H1 (cell line): ENCODE measurements around the gene RPS6KA2. TPM values are rescaled to one million over a fixed set of nuclear protein-coding genes. Genes with fewer than 3 reads are reported as not detected.

Experiments used
- CTCF ChIA-PET: fragments of 300-600 bp; sonication (Branson Sonifier 250); formaldehyde crosslinking; loops from one replicate; lab custom pipeline; 2021; ENCODE audit not compliant: partially characterized antibody; lab: Charles Lee
- POLR2A ChIA-PET: fragments of 300-600 bp; sonication (Branson Sonifier 250); formaldehyde crosslinking; loops from one replicate; lab custom pipeline; 2021; ENCODE audit warnings: inconsistent platforms; ENCODE audit not compliant: partially characterized antibody; lab: Charles Lee
- DNase-seq, 2 experiments: peaks; one replicate each; pipeline versions ENCODE4 v3.0.0 to v3.0.0-alpha.2; 2010 to 2022; ENCODE audit warnings: low spot score in 2 of 2, low read depth in 1 of 2, mixed read lengths in 1 of 2
- FAIRE-seq: peaks from 2 replicates; lab custom pipeline; 2011; peaks lifted over from hg19 to GRCh38; lab: Jason Lieb, UNC
- H2AFZ ChIP-seq: 2 replicates; pipeline ENCODE4 v1.8.1; 2012; ENCODE audit warnings: low read length, inconsistent platforms
- H2AK5ac ChIP-seq: 2 replicates; pipeline ENCODE4 v1.6.1; 2013; ENCODE audit warnings: low read depth, low read length
- H2BK120ac ChIP-seq: replicated peaks from 2 replicates; pipeline ENCODE3; 2013; ENCODE audit warnings: low read depth, low read length, inconsistent platforms
- H2BK12ac ChIP-seq: 2 replicates; pipeline ENCODE4 v1.6.1; 2013; ENCODE audit warnings: low read depth, low read length
- H2BK15ac ChIP-seq: 2 replicates; pipeline ENCODE4 v1.6.1; 2013; ENCODE audit warnings: low read length
- H2BK20ac ChIP-seq: 2 replicates; pipeline ENCODE4 v1.6.1; 2013; ENCODE audit warnings: low read length
- H2BK5ac ChIP-seq: 2 replicates; pipeline ENCODE4 v1.6.1; 2013; ENCODE audit warnings: low read depth, low read length
- H3K14ac ChIP-seq: 2 replicates; pipeline ENCODE4 v1.6.1; 2013; ENCODE audit warnings: inconsistent platforms; ENCODE audit not compliant: insufficient read length
- H3K18ac ChIP-seq: 2 replicates; pipeline ENCODE4 v1.6.1; 2013; ENCODE audit warnings: low read length; ENCODE audit errors: extremely low read depth
- H3K23ac ChIP-seq: 2 replicates; pipeline ENCODE4 v1.6.1; 2013; ENCODE audit warnings: inconsistent platforms; ENCODE audit not compliant: insufficient read length
- H3K23me2 ChIP-seq: 2 replicates; pipeline ENCODE4 v1.6.1; 2013; ENCODE audit warnings: low read depth, low read length
- H3K27ac ChIP-seq: 2 replicates; pipeline ENCODE4 v1.6.1; 2011; ENCODE audit warnings: low read depth, low read length, inconsistent platforms
- H3K27me3 ChIP-seq, 4 experiments: replicated peaks in 1 of 4; 1 replicate in 1 of 4; 2 replicates in 3 of 4; pipeline versions ENCODE4 v1.6.1 to v1.8.1; 2011 to 2013; ENCODE audit warnings: low read length in 3 of 4, mild to moderate bottlenecking in 3 of 4, inconsistent platforms in 2 of 4, mixed read lengths in 2 of 4, moderate library complexity in 1 of 4; ENCODE audit not compliant: control insufficient read depth in 3 of 4, insufficient read depth in 3 of 4; ENCODE audit errors: extremely low read depth in 1 of 4
- H3K36me3 ChIP-seq, 4 experiments: 2 replicates each; pipeline versions ENCODE4 v1.6.1 to v1.8.1; 2011 to 2013; ENCODE audit warnings: mild to moderate bottlenecking in 4 of 4, low read length in 3 of 4, moderate library complexity in 2 of 4, control low read depth in 1 of 4, inconsistent platforms in 1 of 4; ENCODE audit not compliant: insufficient read depth in 4 of 4, control insufficient read depth in 2 of 4
- H3K4ac ChIP-seq: replicated peaks from 2 replicates; pipeline ENCODE3; 2013; ENCODE audit warnings: low read length, low read depth, mixed read lengths, inconsistent platforms; ENCODE audit not compliant: insufficient read length
- H3K4me1 ChIP-seq, 4 experiments: replicated peaks in 1 of 4; 1 replicate in 1 of 4; 2 replicates in 3 of 4; pipeline versions ENCODE4 v1.6.1 to v1.8.1; 2011 to 2013; ENCODE audit warnings: low read length in 3 of 4, inconsistent platforms in 2 of 4, mixed read lengths in 1 of 4; ENCODE audit not compliant: insufficient read depth in 4 of 4, control insufficient read depth in 3 of 4
- H3K4me2 ChIP-seq, 2 experiments: 2 replicates each; pipeline versions ENCODE4 v1.6.1 to v1.8.1; 2011 to 2013; ENCODE audit warnings: low read depth in 2 of 2, low read length in 2 of 2, control low read depth in 1 of 2, inconsistent platforms in 1 of 2, mild to moderate bottlenecking in 1 of 2; ENCODE audit not compliant: insufficient read depth in 1 of 2
- H3K4me3 ChIP-seq, 4 experiments: fragments of 200-600, 300-600 bp in 1 of 4; sonication (generic), shearing (Covaris generic), sonication (Bioruptor Twin) in 1 of 4; 2 replicates each; pipeline versions ENCODE4 v1.5.1 to v1.8.1; 2011 to 2016; ENCODE audit warnings: low read length in 4 of 4, low read depth in 3 of 4, control low read depth in 2 of 4, inconsistent platforms in 2 of 4, mild to moderate bottlenecking in 2 of 4, mixed read lengths in 1 of 4, moderate library complexity in 1 of 4; ENCODE audit not compliant: insufficient read depth in 2 of 4; ENCODE audit errors: extremely low read depth in 1 of 4
- H3K56ac ChIP-seq: replicated peaks from 2 replicates; pipeline ENCODE3; 2013; ENCODE audit warnings: low read depth, mild to moderate bottlenecking, mixed read lengths, low read length, inconsistent platforms; ENCODE audit not compliant: insufficient read length
- H3K79me1 ChIP-seq: 2 replicates; pipeline ENCODE4 v1.6.1; 2013; ENCODE audit warnings: low read depth, low read length, control low read depth
- H3K79me2 ChIP-seq, 2 experiments: 2 replicates each; pipeline versions ENCODE4 v1.6.1 to v1.8.1; 2012 to 2013; ENCODE audit warnings: low read length in 2 of 2, mild to moderate bottlenecking in 2 of 2, inconsistent platforms in 1 of 2; ENCODE audit not compliant: insufficient read depth in 2 of 2, control insufficient read depth in 1 of 2
- H3K9ac ChIP-seq, 4 experiments: replicated peaks in 1 of 4; 1 replicate in 1 of 4; 2 replicates in 3 of 4; pipeline versions ENCODE4 v1.6.1 to v1.8.1; 2011 to 2013; ENCODE audit warnings: low read depth in 3 of 4, low read length in 3 of 4, control low read depth in 2 of 4, mild to moderate bottlenecking in 2 of 4, moderate library complexity in 2 of 4, inconsistent platforms in 1 of 4; ENCODE audit errors: extremely low read depth in 1 of 4
- H3K9me3 ChIP-seq, 2 experiments: 2 replicates each; pipeline versions ENCODE4 v1.6.1 to v1.8.1; 2012 to 2013; ENCODE audit warnings: mild to moderate bottlenecking in 2 of 2, moderate library complexity in 2 of 2, control low read depth in 1 of 2, inconsistent platforms in 1 of 2, low read depth in 1 of 2, low read length in 1 of 2, mixed read lengths in 1 of 2; ENCODE audit not compliant: insufficient read depth in 2 of 2
- H4K20me1 ChIP-seq, 2 experiments: replicated peaks in 1 of 2; 2 replicates each; pipeline versions ENCODE3 to v1.8.1; 2011 to 2013; ENCODE audit warnings: inconsistent platforms in 2 of 2, low read length in 2 of 2, mild to moderate bottlenecking in 1 of 2; ENCODE audit not compliant: insufficient read depth in 2 of 2, control insufficient read depth in 1 of 2
- H4K5ac ChIP-seq: 2 replicates; pipeline ENCODE4 v1.6.1; 2013; ENCODE audit warnings: low read length, low read depth, mixed read lengths, inconsistent platforms; ENCODE audit not compliant: insufficient read length
- H4K8ac ChIP-seq: 2 replicates; pipeline ENCODE4 v1.8.0; 2013; ENCODE audit warnings: mild to moderate bottlenecking, moderate library complexity, low read length, inconsistent platforms; ENCODE audit not compliant: insufficient read depth; ENCODE audit errors: extremely low read depth
- H4K91ac ChIP-seq: replicated peaks from 2 replicates; pipeline ENCODE3; 2013; ENCODE audit warnings: low read length, mixed read lengths, inconsistent platforms; ENCODE audit not compliant: insufficient read length
- BACH1 ChIP-seq: IDR thresholded peaks from 2 replicates; pipeline ENCODE4 v1.6.1; 2012; ENCODE audit warnings: low read length, improper control_type of control experiment
- CHD2 ChIP-seq: IDR thresholded peaks from 2 replicates; pipeline ENCODE4 v1.6.1; 2012; ENCODE audit warnings: low read length, improper control_type of control experiment
- EZH2 ChIP-seq: fragments of 200-600 bp; sonication (generic); IDR thresholded peaks from 2 replicates; pipeline ENCODE4 v1.7.1; 2012; ENCODE audit warnings: low read depth, mild to moderate bottlenecking, moderate library complexity, low read length, inconsistent platforms; ENCODE audit not compliant: severe bottlenecking
- GABPA ChIP-seq: IDR thresholded peaks from 2 replicates; pipeline ENCODE4 v1.6.1; 2011; ENCODE audit warnings: mild to moderate bottlenecking, low read length, moderate library complexity, borderline replicate concordance; ENCODE audit not compliant: insufficient read depth
- GTF2F1 ChIP-seq: IDR thresholded peaks from 2 replicates; pipeline ENCODE4 v1.6.1; 2012; ENCODE audit warnings: low read depth, low read length, improper control_type of control experiment, borderline replicate concordance
- POLR2A ChIP-seq, 2 experiments: IDR thresholded peaks; 1 replicate in 1 of 2; 2 replicates in 1 of 2; pipeline ENCODE4 v1.6.1; 2011; ENCODE audit warnings: low read depth in 2 of 2, low read length in 2 of 2, mild to moderate bottlenecking in 2 of 2; ENCODE audit errors: control extremely low read depth in 1 of 2
- TAF1 ChIP-seq: IDR thresholded peaks from 2 replicates; pipeline ENCODE4 v1.6.1; 2011; ENCODE audit warnings: mild to moderate bottlenecking, low read depth, low read length
- WGBS, 2 experiments: shearing (Covaris generic) in 1 of 2; methylation state at CpG; one replicate each; pipeline versions ENCODE4 v1.1.6 to v1.1.7; 2013 to 2015; ENCODE audit warnings: low lambda C conversion rate in 2 of 2, mixed read lengths in 2 of 2, inconsistent platforms in 1 of 2, low coverage in 1 of 2, missing lambda C conversion rate in 1 of 2; ENCODE audit not compliant: insufficient replicate concordance in 2 of 2, insufficient coverage in 1 of 2, insufficient read length in 1 of 2; ENCODE audit errors: extremely low coverage in 1 of 2, missing lambda C conversion rate in 1 of 2; 5-methylcytosine and 5-hydroxymethylcytosine counted together
- polyA plus RNA-seq, 7 experiments: library from polyadenylated mRNA; depleted of rRNA in 3 of 7; stranded (reverse) in 5 of 7; unstranded in 2 of 7; fragments of >200 nt in 5 of 7; fragments of 200-250 nt in 2 of 7; gene quantifications; 1 replicate in 5 of 7; 2 replicates in 1 of 7; 4 replicates in 1 of 7; pipeline versions ENCODE4 v1.2.1 to v1.2.3, GENCODE V29; 2011 to 2013; ENCODE audit warnings: missing spikeins in 2 of 7, mixed read lengths in 2 of 7
- total RNA-seq: library from RNA; stranded (reverse); fragmentation: NEBNext Ultra II Directional; extraction: Animal tissue kit (Norgen Biotek cat#: 25700); gene quantifications from 2 replicates; pipeline ENCODE4 v1.2.1, GENCODE V29; 2021

Gene RPS6KA2
- total and polyA plus RNA-seq, 2 of the 8 experiments (the other 6 are each of a cell fraction or from before 2014, with no cell fraction given) = 8.8 to 25.7 TPM

GRCh38 chr6:166540631-166541331 is 86.3 kb downstream of the RPS6KA2 start:
- Histone ChIP-seq H4K20me1 (peaks cover 0 to 2% of the 10 kb centered on the region in 2 experiments), H3K14ac (no peak overlapping the region), H3K9ac (no peak overlapping the region), H3K27me3 (no peaks in the 10 kb centered on the region), H3K4ac (no peak overlapping the region), H2BK5ac (peak overlapping the region; percentile 31; the same call in 1 of the 2 replicates), H3K23me2 (no peaks in the 10 kb centered on the region), H3K23ac (no peak overlapping the region), H2BK12ac (peak overlapping the region; percentile 82), H3K27ac (no peak overlapping the region), H3K18ac (no peak overlapping the region), H2BK15ac (no peak overlapping the region), H2BK20ac (no peak overlapping the region), H4K8ac (no peak overlapping the region), H3K79me2 (no peaks in the 10 kb centered on the region; a peak in 1 of 4 replicates), H4K91ac (no peak overlapping the region), H3K4me3 (no peak overlapping the region), H3K36me3 (peaks cover 0 to 6% (median 0%) of the 10 kb centered on the region in 4 experiments; a peak in 2 of 8 replicates), H3K9me3 (no peaks in the 10 kb centered on the region), H3K4me2 (no peak overlapping the region), H3K79me1 (peaks cover 3% of the 10 kb centered on the region), H3K56ac (no peak overlapping the region), H2AFZ (no peak overlapping the region), H2BK120ac (no peak overlapping the region), H4K5ac (no peak overlapping the region), H2AK5ac (0 out of 2 replicates have a peak overlapping the region, but pooled peaks have one; percentile 33), H3K4me1 (peaks cover 7 to 16% (median 9%) of the 10 kb centered on the region in 4 experiments; a peak in 5 of 7 replicates)
- ChIA-PET POLR2A (interaction anchor here (1.1 to 1.7 kb wide), 3 partner anchors 15 to 85 kb away, joined by 3 to 5 read pairs (median 3); no protein-coding TSS in a partner anchor), CTCF (interaction anchor here (0.7 kb wide), 2 partner anchors 9 to 14 kb away, joined by 3 to 4 read pairs; no protein-coding TSS in a partner anchor)
- WGBS, 2 experiments = 85% methylated on average over 17 of the region's 18 CpGs; no CpG with 5 or more reads in 1 of the 2 experiments
- DNase-seq = no peak
- FAIRE-seq = no peak
- TF ChIP-seq GABPA (no peak), POLR2A (IDR thresholded peaks at IDR 0.05; ENCODE audit: control extremely low read depth in 1 of 2, low read depth in 2 of 2, low read length in 2 of 2) (no peak), TAF1 (no peak), EZH2 (no peak), CHD2 (no peak), BACH1 (no peak), GTF2F1 (no peak)
